Fibroblast of villous mesenchyme (primary cell): Measurements from ENCODE around the gene PTN. TPM values are rescaled to one million over a fixed set of nuclear protein-coding genes. Genes with fewer than 3 reads are reported as not detected.
"Not testable (repeated sequence)": the region's sequence is repeated elsewhere in the genome, so short reads cannot be mapped to it uniquely, and the experiment has no call there.

Experiments used
- DNase-seq: peaks from one replicate; pipeline ENCODE4 v3.0.0-alpha.2; 2010; ENCODE audit warnings: low read depth
- H3K4me3 ChIP-seq: 2 replicates; pipeline ENCODE4 v1.5.1; 2011; ENCODE audit warnings: low read depth, mild to moderate bottlenecking, low read length
- small RNA-seq: library from RNA; depleted of rRNA; stranded (forward); fragments of <200 nt; gene quantifications from one replicate; pipeline ENCODE3, GENCODE V24; 2012
- total RNA-seq: library from RNA; depleted of rRNA; stranded (reverse); fragments of >200 nt; gene quantifications from 2 replicates; pipeline ENCODE4 v1.2.3, GENCODE V29; 2012
- TF ChIP-seq, protein P1 (sequence below): IDR thresholded peaks from 2 replicates; pipeline ENCODE4 v1.5.1; 2012; ENCODE audit warnings: low read depth, mild to moderate bottlenecking, low read length; ENCODE audit not compliant: insufficient read depth

PTN gene
- total RNA-seq, 1 donor: 9.1 TPM

- no peak for DNase-seq
- TF ChIP-seq, protein P1, sequence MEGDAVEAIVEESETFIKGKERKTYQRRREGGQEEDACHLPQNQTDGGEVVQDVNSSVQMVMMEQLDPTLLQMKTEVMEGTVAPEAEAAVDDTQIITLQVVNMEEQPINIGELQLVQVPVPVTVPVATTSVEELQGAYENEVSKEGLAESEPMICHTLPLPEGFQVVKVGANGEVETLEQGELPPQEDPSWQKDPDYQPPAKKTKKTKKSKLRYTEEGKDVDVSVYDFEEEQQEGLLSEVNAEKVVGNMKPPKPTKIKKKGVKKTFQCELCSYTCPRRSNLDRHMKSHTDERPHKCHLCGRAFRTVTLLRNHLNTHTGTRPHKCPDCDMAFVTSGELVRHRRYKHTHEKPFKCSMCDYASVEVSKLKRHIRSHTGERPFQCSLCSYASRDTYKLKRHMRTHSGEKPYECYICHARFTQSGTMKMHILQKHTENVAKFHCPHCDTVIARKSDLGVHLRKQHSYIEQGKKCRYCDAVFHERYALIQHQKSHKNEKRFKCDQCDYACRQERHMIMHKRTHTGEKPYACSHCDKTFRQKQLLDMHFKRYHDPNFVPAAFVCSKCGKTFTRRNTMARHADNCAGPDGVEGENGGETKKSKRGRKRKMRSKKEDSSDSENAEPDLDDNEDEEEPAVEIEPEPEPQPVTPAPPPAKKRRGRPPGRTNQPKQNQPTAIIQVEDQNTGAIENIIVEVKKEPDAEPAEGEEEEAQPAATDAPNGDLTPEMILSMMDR: no peak
- no peak overlapping the region for H3K4me3 ChIP-seq
Measured at GRCh38 chr7:137195996-137196395, 147.5 kb downstream of the PTN start.

DNA sequence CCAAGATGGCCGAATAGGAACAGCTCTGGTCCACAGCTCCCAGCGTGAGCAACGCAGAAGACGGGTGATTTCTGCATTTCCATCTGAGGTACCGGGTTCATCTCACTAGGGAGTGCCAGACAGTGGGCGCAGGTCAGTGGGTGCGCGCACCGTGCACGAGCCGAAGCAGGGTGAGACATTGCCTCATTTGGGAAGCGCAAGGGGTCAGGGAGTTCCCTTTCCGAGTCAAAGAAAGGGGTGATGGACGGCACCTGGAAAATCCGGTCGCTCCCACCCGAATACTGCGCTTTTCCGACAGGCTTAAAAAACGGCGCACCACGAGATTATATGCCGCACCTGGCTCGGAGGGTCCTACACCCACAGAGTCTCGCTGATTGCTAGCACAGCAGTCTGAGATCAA, 161.9 kb downstream of the PTN start:
- not testable (repeated sequence) for DNase-seq
- peak overlapping the region; percentile 50 for H3K4me3 ChIP-seq

Small RNA genes within 50 kb of the gene (small RNA-seq; reads per million reads assigned to genes)
- gene RF00136: not detected
